Measurements from ENCODE around the gene CD58.

GRCh38 chr1:116569776-116570357 is 959 bp downstream of the CD58 start:
- no peak for TF ChIP-seq CTCF (conservative IDR thresholded peaks at IDR 0.05)
- no peak for TF ChIP-seq EZH2 (IDR thresholded peaks at IDR 0.05; ENCODE audit: low read depth)
